Endothelial cell of umbilical vein (primary cell): ENCODE results near the gene EXT2. TPM values are rescaled to one million over a fixed set of nuclear protein-coding genes. Genes with fewer than 3 reads are reported as not detected.

Source experiments
- BruUV-seq: library from RNA; stranded (reverse); fragments of 400-500 nt; replicated peaks from 2 replicates; lab custom pipeline; 2021; lab: Mats Ljungman, UMichigan
- CTCF ChIA-PET: fragments of 300-600, 350-600 bp; sonication (Branson Sonifier 250); formaldehyde crosslinking; loops from one replicate; lab custom pipeline; 2021; ENCODE audit warnings: antibody characterized with exemption, inconsistent platforms; lab: Charles Lee
- POLR2A ChIA-PET: fragments of 300-600, 350-600 bp; sonication (Branson Sonifier 250); formaldehyde crosslinking; loops from one replicate; lab custom pipeline; 2021; ENCODE audit warnings: antibody characterized with exemption, inconsistent platforms; lab: Charles Lee
- DNase-seq: peaks from one replicate; pipeline ENCODE4 v3.0.0-alpha.2; 2011; ENCODE audit warnings: low read depth, low spot score
- FAIRE-seq: peaks from 2 replicates; lab custom pipeline; 2011; peaks lifted over from hg19 to GRCh38; lab: Jason Lieb, UNC
- H2AFZ ChIP-seq: 2 replicates; pipeline ENCODE4 v1.6.0; 2012; ENCODE audit warnings: low read depth, low read length, control low read depth, inconsistent platforms
- H3K27ac ChIP-seq: 2 replicates; pipeline ENCODE4 v1.5.1; 2011; ENCODE audit warnings: low read depth, mild to moderate bottlenecking, control low read depth, low read length, moderate library complexity; ENCODE audit not compliant: insufficient read depth
- H3K27me3 ChIP-seq, 2 experiments: 2 replicates each; pipeline versions ENCODE4 v1.6.0 to v1.6.1; 2011; ENCODE audit warnings: low read length in 2 of 2, mixed read lengths in 1 of 2; ENCODE audit not compliant: control insufficient read depth in 2 of 2, insufficient read depth in 2 of 2
- H3K36me3 ChIP-seq, 2 experiments: 2 replicates in 1 of 2; 3 replicates in 1 of 2; pipeline ENCODE4 v1.5.1; 2011; ENCODE audit warnings: low read length in 2 of 2, mild to moderate bottlenecking in 1 of 2, moderate library complexity in 1 of 2; ENCODE audit not compliant: control insufficient read depth in 2 of 2, insufficient read depth in 2 of 2; ENCODE audit errors: extremely low read depth in 1 of 2
- H3K4me1 ChIP-seq: 3 replicates; pipeline ENCODE4 v1.5.1; 2011; ENCODE audit warnings: mild to moderate bottlenecking, low read length; ENCODE audit not compliant: control insufficient read depth, insufficient read depth; ENCODE audit errors: extremely low read depth
- H3K4me2 ChIP-seq: 2 replicates; pipeline ENCODE4 v1.6.1; 2011; ENCODE audit warnings: low read length, control low read depth, mixed read lengths; ENCODE audit not compliant: insufficient read depth
- H3K4me3 ChIP-seq, 3 experiments: fragments of 200-600 bp in 1 of 3; sonication (generic), shearing (Covaris generic) in 1 of 3; replicated peaks in 1 of 3; 2 replicates each; pipeline ENCODE4 v1.5.1; 2011 to 2016; ENCODE audit warnings: control low read depth in 3 of 3, low read length in 3 of 3, mild to moderate bottlenecking in 2 of 3, inconsistent platforms in 1 of 3, low read depth in 1 of 3, moderate library complexity in 1 of 3; ENCODE audit not compliant: insufficient read depth in 1 of 3
- H3K79me2 ChIP-seq: 2 replicates; pipeline ENCODE4 v1.6.0; 2012; ENCODE audit warnings: low read length, inconsistent platforms; ENCODE audit not compliant: control insufficient read depth, insufficient read depth
- H3K9ac ChIP-seq: replicated peaks from 2 replicates; pipeline ENCODE3; 2011; ENCODE audit warnings: low read length, control low read depth; ENCODE audit not compliant: insufficient read depth; ENCODE audit errors: extremely low read depth
- H3K9me1 ChIP-seq: replicated peaks from 3 replicates; pipeline ENCODE4 v1.6.0; 2011; ENCODE audit warnings: mild to moderate bottlenecking, low read length; ENCODE audit not compliant: control insufficient read depth, insufficient read depth; ENCODE audit errors: extremely low read depth
- H3K9me3 ChIP-seq: replicated peaks from 2 replicates; pipeline ENCODE4 v1.5.1; 2012; ENCODE audit warnings: low read length, inconsistent platforms; ENCODE audit not compliant: control insufficient read depth, insufficient read depth
- H4K20me1 ChIP-seq: replicated peaks from 2 replicates; pipeline ENCODE3; 2011; ENCODE audit warnings: mild to moderate bottlenecking, low read length; ENCODE audit not compliant: control insufficient read depth, insufficient read depth; ENCODE audit errors: extremely low read depth
- EZH2 ChIP-seq: IDR thresholded peaks from 2 replicates; pipeline ENCODE4 v1.6.1; 2012; ENCODE audit warnings: borderline replicate concordance, low read depth, mild to moderate bottlenecking, moderate library complexity, low read length, inconsistent platforms; ENCODE audit not compliant: severe bottlenecking
- MYC ChIP-seq: IDR thresholded peaks from one replicate; pipeline ENCODE4 v1.6.1; 2011; ENCODE audit warnings: mild to moderate bottlenecking, low read depth, low read length
- POLR2AphosphoS5 ChIP-seq: IDR thresholded peaks from 2 replicates; pipeline ENCODE4 v1.6.1; 2012; ENCODE audit warnings: low read depth, mild to moderate bottlenecking, control low read depth, low read length, moderate library complexity; ENCODE audit not compliant: insufficient read depth
- dilution Hi-C: fragments of 300-500 bp; cut with MboI; formaldehyde crosslinking; loops from one replicate; pipeline ENCODE4 v1.15.0; 2019; ENCODE audit warnings: low sequenced_read_pairs; ENCODE audit not compliant: extremely low pct_ligation_motif_present
- intact Hi-C: fragments of 100-400 bp; cut with micrococcal nuclease; formaldehyde crosslinking; loops from one replicate; pipeline ENCODE4 v1.10.0; 2022
- polyA plus RNA-seq, 4 experiments: library from polyadenylated mRNA; depleted of rRNA in 3 of 4; stranded (reverse) in 3 of 4; unstranded in 1 of 4; fragments of >200 nt; gene quantifications; 2 replicates each; pipeline versions ENCODE4 v1.2.1 to v1.2.3, GENCODE V29; 2011 to 2012; ENCODE audit warnings: missing spikeins in 1 of 4
- total RNA-seq: library from RNA; stranded (reverse); gene quantifications from 2 replicates; pipeline ENCODE4 v1.2.3, GENCODE V29; 2021
- TF ChIP-seq, protein P1 (sequence below), 2 donors: IDR thresholded peaks; 1 replicate in 1 of 2; 2 replicates in 1 of 2; pipeline ENCODE4 v1.5.1; 2011; ENCODE audit warnings: low read length in 2 of 2, mild to moderate bottlenecking in 2 of 2, moderate library complexity in 2 of 2, control low read depth in 1 of 2, inconsistent platforms in 1 of 2, low read depth in 1 of 2; ENCODE audit not compliant: insufficient read depth in 1 of 2; ENCODE audit errors: extremely low read depth in 1 of 2

EXT2 gene
- total and polyA plus RNA-seq, 2 donors (not counting 3 experiments of a cell fraction or from before 2014, with no cell fraction given): 50.9 to 60.3 TPM

DNA sequence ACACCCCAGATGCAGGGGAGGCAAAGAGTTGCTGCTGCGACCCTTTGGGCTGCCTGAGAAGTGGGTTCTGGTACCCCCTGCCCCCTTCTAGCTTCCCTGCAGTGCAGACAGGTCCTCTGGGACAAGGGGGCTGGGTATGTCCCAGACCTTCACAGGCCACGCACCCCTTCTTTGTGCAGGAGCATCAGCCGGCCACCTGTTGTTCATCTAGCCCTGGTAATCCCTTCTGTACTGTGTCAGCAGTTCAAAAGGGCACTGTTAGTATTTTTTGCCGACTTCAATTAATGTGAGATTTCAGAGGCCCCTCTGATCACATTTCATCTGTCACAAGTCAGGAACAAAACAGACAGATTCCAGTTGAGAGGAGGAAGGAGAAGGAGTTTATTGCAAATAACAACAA is 164.6 kb downstream of the EXT2 start:
- Histone ChIP-seq H3K27ac (no peak overlapping the region), H4K20me1 (no peaks in the 10 kb centered on the region), H3K27me3 (no peaks in the 10 kb centered on the region), H3K79me2 (no peaks in the 10 kb centered on the region), H3K4me3 (no peak overlapping the region), H3K9ac (no peak overlapping the region), H3K9me3 (no peaks in the 10 kb centered on the region), H2AFZ (no peak overlapping the region), H3K36me3 (no peaks in the 10 kb centered on the region), H3K4me2 (no peak overlapping the region), H3K4me1 (no peaks in the 10 kb centered on the region), H3K9me1 (no peaks in the 10 kb centered on the region)
- DNase-seq: no peak
- TF ChIP-seq POLR2AphosphoS5: no peak
- TF ChIP-seq, protein P1, sequence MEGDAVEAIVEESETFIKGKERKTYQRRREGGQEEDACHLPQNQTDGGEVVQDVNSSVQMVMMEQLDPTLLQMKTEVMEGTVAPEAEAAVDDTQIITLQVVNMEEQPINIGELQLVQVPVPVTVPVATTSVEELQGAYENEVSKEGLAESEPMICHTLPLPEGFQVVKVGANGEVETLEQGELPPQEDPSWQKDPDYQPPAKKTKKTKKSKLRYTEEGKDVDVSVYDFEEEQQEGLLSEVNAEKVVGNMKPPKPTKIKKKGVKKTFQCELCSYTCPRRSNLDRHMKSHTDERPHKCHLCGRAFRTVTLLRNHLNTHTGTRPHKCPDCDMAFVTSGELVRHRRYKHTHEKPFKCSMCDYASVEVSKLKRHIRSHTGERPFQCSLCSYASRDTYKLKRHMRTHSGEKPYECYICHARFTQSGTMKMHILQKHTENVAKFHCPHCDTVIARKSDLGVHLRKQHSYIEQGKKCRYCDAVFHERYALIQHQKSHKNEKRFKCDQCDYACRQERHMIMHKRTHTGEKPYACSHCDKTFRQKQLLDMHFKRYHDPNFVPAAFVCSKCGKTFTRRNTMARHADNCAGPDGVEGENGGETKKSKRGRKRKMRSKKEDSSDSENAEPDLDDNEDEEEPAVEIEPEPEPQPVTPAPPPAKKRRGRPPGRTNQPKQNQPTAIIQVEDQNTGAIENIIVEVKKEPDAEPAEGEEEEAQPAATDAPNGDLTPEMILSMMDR (IDR thresholded peaks at IDR 0.05; ENCODE audit: extremely low read depth in 1 of 2, insufficient read depth in 1 of 2, low read depth in 1 of 2, low read length in 2 of 2): no peak
- TF ChIP-seq MYC: no peak
- TF ChIP-seq EZH2: no peak
- FAIRE-seq: no peak
- POLR2A ChIA-PET: no interaction called here
- dilution Hi-C loops (no loop called here), intact Hi-C loops (no loop called here)
- CTCF ChIA-PET: interaction anchor here (0.9 kb wide), 1 partner anchor 26 kb away, joined by 3 read pairs; no protein-coding TSS in a partner anchor
- BruUV-seq: no TSS peak
